Measurements from ENCODE around the gene AKNAD1. TPM values are rescaled to one million over a fixed set of nuclear protein-coding genes. Genes with fewer than 3 reads are reported as not detected.

Gene AKNAD1
- total RNA-seq, 1 donor from 2014 or later, result 0.70 TPM

DNA sequence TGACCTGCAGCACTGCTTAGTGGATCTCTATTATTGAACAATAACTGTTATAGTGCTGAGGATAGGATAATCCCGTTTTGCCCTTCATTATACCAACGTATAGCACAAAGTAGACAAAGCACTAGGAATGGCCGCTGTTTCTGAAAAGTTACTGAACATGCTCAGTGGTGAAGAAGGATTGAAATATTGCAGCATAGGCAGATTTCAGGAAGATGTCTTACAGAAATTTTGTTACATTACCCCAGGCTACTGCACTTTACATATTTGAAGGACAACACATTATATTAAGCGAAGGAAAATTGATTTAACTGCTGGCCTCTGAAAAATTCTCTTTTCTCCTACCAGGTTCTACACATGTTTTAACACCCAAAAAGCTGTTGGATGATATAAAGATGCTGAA, 48.5 kb downstream of the AKNAD1 start:
- DNase-seq (ENCODE audit: extremely low spot score, unreplicated experiment), result no peak
- no peaks in the 10 kb centered on the region for H3K9me3 Mint-ChIP-seq (ENCODE audit: unreplicated experiment)
- peaks cover 55% of the 10 kb centered on the region for H3K36me3 Mint-ChIP-seq (ENCODE audit: unreplicated experiment)
- peak overlapping the region; percentile 58 for H3K27ac Mint-ChIP-seq (ENCODE audit: unreplicated experiment)
- TF ChIP-seq, protein P1, sequence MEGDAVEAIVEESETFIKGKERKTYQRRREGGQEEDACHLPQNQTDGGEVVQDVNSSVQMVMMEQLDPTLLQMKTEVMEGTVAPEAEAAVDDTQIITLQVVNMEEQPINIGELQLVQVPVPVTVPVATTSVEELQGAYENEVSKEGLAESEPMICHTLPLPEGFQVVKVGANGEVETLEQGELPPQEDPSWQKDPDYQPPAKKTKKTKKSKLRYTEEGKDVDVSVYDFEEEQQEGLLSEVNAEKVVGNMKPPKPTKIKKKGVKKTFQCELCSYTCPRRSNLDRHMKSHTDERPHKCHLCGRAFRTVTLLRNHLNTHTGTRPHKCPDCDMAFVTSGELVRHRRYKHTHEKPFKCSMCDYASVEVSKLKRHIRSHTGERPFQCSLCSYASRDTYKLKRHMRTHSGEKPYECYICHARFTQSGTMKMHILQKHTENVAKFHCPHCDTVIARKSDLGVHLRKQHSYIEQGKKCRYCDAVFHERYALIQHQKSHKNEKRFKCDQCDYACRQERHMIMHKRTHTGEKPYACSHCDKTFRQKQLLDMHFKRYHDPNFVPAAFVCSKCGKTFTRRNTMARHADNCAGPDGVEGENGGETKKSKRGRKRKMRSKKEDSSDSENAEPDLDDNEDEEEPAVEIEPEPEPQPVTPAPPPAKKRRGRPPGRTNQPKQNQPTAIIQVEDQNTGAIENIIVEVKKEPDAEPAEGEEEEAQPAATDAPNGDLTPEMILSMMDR (IDR thresholded peaks at IDR 0.05), result no peak
- no peak overlapping the region for H3K4me3 Mint-ChIP-seq (ENCODE audit: unreplicated experiment)
- H3K27me3 Mint-ChIP-seq (ENCODE audit: unreplicated experiment), result no peaks in the 10 kb centered on the region
- H3K4me1 Mint-ChIP-seq (ENCODE audit: unreplicated experiment), result peaks cover 24% of the 10 kb centered on the region

DNA sequence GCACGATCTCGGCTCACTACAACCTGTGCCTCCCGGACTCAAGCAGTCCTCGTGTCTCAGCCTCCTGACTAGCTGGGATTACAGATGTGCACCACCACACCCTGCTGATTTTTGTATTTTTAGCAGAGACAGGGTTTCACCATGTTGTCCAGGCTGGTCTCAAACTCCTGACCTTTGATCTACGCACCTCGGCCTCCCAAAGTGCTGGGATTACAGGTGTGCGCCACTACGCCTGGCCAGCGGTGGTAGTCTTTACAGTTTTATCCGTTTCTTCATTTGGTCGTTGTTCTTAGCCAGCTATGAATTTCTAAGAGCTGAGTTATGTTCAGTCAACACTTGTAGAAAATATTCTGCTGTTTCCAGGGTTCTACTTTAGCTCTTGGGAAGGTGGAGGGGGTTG, 53.3 kb downstream of the AKNAD1 start:
- H3K27me3 Mint-ChIP-seq (ENCODE audit: unreplicated experiment), result no peaks in the 10 kb centered on the region
- peaks cover 53% of the 10 kb centered on the region for H3K4me1 Mint-ChIP-seq (ENCODE audit: unreplicated experiment)

DNA sequence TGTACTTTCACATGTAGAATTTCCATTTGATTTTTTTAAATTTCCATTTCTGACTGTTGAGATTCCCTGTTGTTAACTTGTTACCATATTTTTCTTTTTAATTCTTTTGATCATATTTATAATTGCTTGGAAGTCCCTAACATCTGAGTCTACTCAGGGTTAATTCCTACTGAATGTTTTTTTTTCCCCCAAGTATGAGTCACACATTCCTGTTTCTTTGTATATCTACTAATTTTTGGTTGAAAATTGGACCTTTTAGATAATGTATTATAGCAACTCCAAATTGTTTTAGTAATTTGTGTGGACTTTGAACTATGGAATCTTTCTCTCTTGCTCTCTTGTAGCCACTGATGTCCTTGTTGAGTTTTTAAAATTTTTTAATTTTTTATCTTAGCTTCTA, 55.8 kb downstream of the AKNAD1 start:
- H3K4me1 Mint-ChIP-seq (ENCODE audit: unreplicated experiment), result peaks cover 49% of the 10 kb centered on the region
- peak overlapping the region; percentile 80 for H3K27ac Mint-ChIP-seq (ENCODE audit: unreplicated experiment)
- TF ChIP-seq, protein P1 (IDR thresholded peaks at IDR 0.05), result no peak
- DNase-seq (ENCODE audit: extremely low spot score, unreplicated experiment), result no peak
- H3K4me3 Mint-ChIP-seq (ENCODE audit: unreplicated experiment), result no peak overlapping the region
- H3K9me3 Mint-ChIP-seq (ENCODE audit: unreplicated experiment), result peaks cover 8% of the 10 kb centered on the region
- peaks cover 52% of the 10 kb centered on the region for H3K36me3 Mint-ChIP-seq (ENCODE audit: unreplicated experiment)
- H3K27me3 Mint-ChIP-seq (ENCODE audit: unreplicated experiment), result no peaks in the 10 kb centered on the region

More for the DNA sequence above, 53.3 kb downstream of the AKNAD1 start:
- peak overlapping the region; percentile 80 for H3K27ac Mint-ChIP-seq (ENCODE audit: unreplicated experiment)
- no peak for DNase-seq (ENCODE audit: extremely low spot score, unreplicated experiment)
- H3K9me3 Mint-ChIP-seq (ENCODE audit: unreplicated experiment), result peaks cover 8% of the 10 kb centered on the region
- H3K36me3 Mint-ChIP-seq (ENCODE audit: unreplicated experiment), result peaks cover 59% of the 10 kb centered on the region
- TF ChIP-seq, protein P1 (IDR thresholded peaks at IDR 0.05), result no peak
- no peak overlapping the region for H3K4me3 Mint-ChIP-seq (ENCODE audit: unreplicated experiment)

DNA sequence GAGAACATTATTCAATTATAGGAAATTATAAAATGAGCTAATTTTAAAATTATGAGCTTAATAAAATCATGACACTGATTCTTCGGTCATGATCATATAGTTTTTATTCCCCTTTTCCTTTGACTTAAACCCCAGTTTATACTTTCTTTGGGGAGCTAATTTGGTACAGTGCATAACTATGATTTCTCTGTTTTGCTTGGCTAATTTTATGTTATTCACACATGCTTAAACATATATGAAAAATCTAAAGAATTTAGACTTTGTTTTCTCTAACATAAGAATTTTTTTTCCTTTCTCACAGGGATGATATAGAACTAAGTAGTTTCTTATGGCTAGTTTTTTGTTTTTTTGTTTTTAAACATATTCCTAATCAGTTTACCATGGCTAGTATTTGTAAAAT, 57.9 kb downstream of the AKNAD1 start:
- no peak for DNase-seq (ENCODE audit: extremely low spot score, unreplicated experiment)
- Mint-ChIP-seq H3K4me3 (ENCODE audit: unreplicated experiment) (no peak overlapping the region), H3K27me3 (ENCODE audit: unreplicated experiment) (no peaks in the 10 kb centered on the region), H3K27ac (ENCODE audit: unreplicated experiment) (peak overlapping the region; percentile 82), H3K4me1 (ENCODE audit: unreplicated experiment) (peaks cover 42% of the 10 kb centered on the region), H3K36me3 (ENCODE audit: unreplicated experiment) (peaks cover 54% of the 10 kb centered on the region), H3K9me3 (ENCODE audit: unreplicated experiment) (peaks cover 8% of the 10 kb centered on the region)
- TF ChIP-seq, protein P1 (IDR thresholded peaks at IDR 0.05), result no peak

DNA sequence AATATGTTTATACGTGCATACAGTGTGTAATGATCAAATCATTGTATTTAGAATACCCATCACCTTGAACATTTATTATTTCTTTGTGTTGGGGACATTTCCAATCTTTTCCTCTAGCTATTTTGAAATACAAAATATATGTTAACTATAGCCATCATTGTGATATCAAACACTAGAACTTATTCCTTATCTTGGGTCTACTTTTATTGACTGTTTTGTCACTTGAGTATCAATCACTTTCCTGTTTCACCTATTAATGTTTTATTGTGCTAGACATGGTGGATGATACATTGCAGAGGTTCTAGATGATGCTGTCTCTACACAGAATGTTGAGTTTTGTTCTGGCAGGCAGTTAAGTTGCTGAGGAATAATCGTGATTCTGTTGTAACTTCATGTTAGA, 64.5 kb downstream of the AKNAD1 start:
- Mint-ChIP-seq H3K36me3 (ENCODE audit: unreplicated experiment) (peaks cover 66% of the 10 kb centered on the region), H3K27me3 (ENCODE audit: unreplicated experiment) (no peaks in the 10 kb centered on the region)
- TF ChIP-seq, protein P1 (IDR thresholded peaks at IDR 0.05), result no peak

More for the DNA sequence above, 64.5 kb downstream of the AKNAD1 start:
- Mint-ChIP-seq H3K4me3 (ENCODE audit: unreplicated experiment) (no peak overlapping the region), H3K27ac (ENCODE audit: unreplicated experiment) (no peak overlapping the region), H3K9me3 (ENCODE audit: unreplicated experiment) (peaks cover 15% of the 10 kb centered on the region), H3K4me1 (ENCODE audit: unreplicated experiment) (peaks cover 16% of the 10 kb centered on the region)
- no peak for DNase-seq (ENCODE audit: extremely low spot score, unreplicated experiment)
